Inflammatory macrophage treated with lipopolysaccharide for 1 hour (primary cell): Measurements from ENCODE around the gene PTPRD.

Experiments used
- DNase-seq, 2 donors: peaks; one replicate each; pipeline ENCODE4 v3.0.0-alpha.2; 2020 to 2022

Gene PTPRD

DNA sequence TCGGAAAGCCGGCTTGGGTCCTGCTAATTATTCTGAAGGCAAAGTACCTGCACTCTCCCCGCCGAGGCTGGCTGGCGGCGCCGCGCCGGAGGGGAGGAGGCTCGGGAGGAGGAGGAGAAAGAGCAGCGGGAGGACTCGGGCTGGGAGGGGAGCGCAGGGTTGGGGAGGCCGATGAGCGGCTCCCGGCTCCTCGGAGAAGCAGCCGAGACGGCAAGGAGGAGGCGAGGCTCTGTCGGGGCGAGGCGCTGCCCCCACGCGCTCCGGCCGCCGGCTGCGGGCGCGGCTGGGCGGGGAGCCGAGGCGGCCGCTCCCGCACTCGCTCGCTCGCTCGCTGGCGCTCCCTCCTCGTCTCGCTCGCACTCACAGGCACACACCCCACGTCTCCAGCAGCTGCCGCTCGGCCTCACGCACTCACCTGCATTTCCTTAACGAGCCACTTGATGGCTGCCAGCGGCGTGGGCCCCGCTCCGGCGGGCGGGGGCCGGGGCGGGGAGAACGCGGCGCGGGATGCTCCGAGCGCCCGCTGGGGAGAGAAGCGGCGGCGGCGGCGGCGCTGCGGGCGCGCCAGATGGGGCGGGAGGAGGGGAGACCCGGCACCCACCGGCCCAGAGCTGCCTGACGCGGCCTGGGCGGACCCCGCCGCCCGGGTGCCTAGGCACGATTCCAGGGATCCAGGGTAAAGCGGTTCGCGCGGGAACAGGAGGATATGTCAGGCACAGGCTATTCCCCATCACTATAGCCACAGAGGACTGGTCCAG, at the start of gene PTPRD:
PTPRD (minus strand) TSS at position 362 of the 758 bp plus-strand sequence.
- DNase-seq: no peak

DNA sequence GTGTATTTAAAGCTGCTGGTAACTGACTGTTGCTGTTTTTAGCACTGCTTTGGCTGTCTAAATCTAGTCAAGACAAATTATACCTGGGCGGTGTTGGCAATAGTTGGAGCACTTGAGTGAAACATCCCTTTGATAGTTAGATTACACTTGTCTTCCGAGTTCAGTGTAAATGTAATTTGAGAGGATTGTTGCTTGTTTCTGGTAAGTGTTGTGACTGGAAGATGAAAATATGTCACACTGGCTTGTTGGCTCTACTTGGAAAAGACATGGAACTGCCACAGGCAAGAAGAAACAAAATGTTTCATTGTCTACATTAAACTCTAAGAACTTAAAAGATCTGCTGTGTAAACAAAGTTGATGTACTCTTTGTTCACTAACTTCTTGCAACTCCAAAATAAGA, 49.2 kb upstream of the PTPRD start:
- no peak for DNase-seq

DNA sequence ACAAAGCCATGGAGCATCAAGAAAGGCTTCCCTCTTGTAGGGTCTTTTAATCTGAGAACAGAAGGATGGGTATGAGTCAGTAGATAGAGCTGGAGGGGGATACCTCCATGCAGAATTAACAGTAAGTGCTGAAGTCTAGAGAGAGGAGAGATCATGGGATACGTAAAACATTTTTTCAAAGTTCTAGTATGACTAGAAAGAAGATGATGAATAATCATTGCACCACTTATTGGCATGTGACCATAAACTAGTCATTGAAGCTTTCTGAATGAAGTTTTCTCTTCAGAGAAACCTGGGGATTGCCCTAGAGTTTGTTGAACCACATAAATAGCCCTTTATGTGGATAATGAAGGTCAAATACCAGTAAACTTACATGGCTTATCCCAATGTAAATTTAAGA, 48.6 kb upstream of the PTPRD start:
- no peak for DNase-seq

DNA sequence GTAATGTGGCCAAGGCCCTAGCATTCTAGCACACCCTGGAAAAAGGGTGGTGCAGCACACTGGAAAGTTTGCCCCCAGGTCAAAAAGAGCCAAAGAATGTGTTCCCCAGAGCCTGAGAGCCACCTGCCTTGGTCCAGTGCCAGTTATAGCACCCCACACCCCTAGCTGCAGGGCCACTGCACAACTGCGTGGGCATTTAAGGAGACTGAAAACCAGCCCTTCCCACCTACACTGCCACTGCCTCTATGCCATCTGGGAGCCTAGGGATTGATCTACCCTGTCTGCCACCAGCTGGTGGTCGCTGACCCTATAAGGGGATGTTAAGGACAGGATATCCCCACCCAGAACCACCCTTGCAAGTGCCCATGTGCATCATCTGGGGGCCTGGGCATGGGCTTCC, 38.2 kb upstream of the PTPRD start:
- DNase-seq: no peak

DNA sequence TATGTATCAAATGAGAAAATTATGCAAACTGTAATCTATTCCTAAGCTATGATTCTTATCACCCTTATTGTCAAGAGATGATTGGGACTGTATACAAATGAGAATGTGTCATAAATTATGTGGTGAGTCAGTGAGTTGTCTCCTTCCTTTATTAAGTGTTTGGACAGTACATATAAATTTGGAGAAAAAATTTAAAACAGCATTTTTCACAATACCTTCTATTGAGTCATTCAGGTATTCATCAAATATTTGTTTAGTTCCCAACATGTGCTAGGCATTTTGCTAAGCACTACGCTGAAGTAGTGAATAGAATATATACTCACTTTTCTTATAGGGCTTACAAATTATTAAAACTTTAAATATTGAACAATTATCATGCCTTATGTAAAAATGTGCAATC, 36.3 kb upstream of the PTPRD start:
- DNase-seq: no peak

DNA sequence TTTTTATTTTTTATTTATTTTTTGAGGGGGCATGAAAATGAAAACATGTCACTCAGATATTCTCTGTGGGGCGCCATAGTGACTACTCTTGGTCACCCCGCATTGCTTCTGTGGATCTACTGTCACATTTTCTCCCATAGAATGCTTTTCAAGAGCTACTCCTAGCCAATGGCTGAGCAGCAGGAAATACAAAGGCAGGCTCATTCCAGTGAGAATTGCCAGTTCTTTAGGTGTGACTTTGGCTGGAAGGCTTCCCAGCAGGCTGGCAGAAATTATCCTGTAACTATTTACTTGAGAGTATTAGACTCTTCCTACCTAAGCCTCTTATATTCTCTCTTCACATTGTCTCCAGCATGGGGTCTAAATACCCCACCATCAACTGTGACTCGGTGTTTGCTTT, 21.0 kb upstream of the PTPRD start:
- DNase-seq: no peak

DNA sequence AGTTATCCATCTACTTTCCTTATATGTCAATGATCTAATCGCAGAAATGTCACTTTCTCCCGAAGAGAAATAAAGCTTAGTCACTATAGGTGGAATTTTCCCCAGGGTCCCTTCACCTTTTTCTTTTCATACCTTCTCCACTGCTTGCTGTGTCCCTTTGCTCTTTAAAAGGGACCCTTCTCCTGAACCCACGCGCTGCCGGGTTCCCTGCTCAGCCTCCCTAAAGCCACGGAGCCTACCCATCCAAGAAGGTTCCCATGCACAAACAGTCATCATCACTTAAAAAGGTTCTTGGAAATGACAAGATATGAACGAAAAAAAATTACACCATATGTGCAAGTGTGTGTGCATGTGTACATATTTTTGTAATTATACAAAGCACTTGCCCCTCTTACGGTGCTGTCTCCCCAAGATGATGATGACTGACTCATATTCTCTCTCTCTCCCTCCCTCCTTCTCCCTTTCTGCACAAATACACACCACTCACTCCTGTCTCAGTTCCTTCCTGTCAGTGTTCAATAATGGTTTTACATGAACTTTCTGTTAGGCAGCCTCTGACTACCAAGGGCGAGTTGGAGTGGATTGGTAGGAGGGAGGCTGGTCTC, 1.5 kb upstream of the PTPRD start:
- no peak for DNase-seq

DNA sequence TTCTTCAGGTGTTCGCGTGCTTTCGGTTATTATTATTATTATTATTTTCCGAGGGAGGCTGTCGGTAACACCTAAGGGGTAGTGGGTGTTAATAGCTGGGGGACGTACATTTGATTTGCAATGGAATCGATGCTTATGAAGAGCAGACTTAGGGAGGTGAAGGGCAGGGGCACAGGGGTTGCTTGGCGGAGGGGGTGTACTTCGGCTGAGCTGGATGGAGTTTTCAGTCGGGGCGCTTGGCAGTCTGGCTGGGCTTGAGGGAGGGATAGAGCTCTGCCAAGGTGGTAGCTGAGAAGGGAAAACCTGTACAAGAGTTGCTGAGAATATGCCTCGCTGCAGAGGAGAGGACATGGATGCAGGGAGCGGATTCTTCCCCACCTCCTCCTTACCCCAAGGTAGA, 617 bp upstream of the PTPRD start:
- DNase-seq: no peak

DNA sequence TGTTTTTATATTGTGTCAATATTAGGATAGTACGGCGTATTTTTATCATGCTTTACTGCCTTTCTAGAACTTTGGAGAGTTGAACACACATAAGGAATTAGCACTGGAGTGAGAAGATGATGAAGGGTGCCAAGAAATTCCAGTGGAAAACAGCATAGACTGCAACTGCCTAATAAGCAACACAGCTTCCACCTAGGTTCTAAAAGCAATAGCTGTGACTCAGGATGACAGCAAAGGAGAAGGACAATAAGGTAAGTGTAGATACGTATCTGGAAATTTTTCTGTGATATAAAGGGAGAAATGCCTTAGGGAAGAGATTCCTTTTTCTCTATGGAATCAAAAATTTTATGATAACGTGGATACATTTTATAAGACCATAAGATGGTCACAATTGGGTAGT, 7.4 kb downstream of the PTPRD start:
- DNase-seq: no peak

DNA sequence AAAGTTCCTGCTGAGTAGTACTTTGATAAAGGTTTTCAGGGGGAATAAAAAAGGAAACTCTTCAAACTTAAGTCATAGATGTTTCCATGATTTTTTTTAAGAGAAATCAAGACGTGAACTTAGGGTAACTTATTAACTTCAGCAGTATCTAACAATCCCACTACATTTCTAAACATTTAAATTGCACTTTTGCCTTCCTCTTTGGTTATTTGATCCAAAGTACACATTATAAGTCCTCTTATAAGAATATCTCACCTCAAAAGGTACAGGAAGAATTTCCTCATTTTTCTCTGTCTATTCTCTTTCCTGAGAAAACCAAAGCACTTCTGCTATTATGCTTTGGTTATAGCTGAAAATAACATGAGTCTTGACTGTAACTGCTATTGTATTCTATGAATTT, 7.9 kb downstream of the PTPRD start:
- DNase-seq: no peak

DNA sequence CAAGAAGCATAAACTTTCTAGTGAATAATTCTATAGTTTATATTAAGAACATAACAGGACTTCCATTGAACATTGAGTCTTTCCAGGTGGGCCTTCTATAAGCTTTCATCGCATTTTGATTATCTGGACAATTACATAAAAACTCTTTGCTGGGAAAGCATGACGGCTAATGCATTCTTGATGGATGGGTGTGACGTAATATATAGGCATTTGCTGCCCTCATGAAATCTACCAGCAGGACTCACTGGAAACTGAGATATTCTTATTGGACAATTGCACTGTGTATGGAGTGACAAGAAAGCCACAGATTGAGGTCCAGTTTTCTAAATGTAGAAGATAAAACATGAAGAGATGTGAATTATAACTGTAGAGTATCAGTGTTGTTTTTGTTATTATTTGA, 15.0 kb downstream of the PTPRD start:
- DNase-seq: no peak

DNA sequence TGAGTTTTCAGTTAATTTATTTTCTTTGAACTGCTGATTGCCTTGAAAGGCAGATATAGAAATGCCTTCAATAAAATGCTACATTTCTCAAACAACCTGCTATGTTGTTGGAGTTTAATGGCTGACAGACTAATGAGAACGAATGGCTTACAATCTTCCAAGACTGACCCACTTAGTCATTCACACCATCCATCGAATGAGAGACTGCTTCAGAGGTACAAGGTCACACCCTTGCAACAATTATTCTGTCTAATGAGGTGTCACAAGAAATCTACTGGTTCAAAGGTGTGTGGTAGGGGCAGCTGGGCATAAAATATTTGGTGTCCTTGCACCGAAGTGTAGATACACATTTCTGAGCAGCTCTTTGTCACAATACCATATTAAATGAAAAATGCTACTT, 18.3 kb downstream of the PTPRD start:
- no peak for DNase-seq

DNA sequence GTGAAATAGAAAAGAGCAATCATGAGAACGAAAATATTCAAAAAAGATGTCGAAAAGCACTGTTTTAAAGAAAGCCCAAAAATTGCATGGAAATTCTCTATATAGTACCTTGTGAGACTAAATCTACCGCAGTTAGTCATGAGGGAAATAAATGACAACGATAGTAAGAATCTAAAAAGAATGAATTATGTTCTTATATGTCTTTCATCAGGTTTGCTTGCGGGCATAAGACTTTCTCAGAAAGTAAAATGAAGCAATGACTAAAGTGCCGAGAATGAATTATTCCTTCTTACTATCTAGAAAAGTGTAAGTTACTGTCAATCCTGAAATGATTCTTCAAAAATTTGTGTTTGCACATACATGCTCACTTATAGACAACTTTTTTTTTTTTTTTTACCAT, 26.4 kb downstream of the PTPRD start:
- no peak for DNase-seq

DNA sequence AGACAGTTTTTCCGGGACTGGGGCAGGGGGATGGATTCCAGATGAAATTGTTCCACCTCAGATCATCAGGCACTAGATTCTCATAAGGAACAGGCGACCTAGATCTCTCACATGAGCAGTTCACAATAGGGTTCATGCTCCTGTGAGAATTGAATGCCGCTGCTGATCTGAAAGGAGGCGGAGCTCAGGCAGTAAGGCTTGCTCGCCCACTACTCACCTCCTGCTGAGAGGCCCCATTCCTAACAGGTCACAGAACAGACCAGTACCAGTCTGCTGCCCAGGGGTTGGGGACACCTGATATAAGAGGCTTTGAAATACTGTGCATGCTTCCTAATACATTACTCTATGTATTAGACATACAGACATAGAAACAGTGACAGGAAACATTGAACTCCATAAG, 41.1 kb downstream of the PTPRD start:
- no peak for DNase-seq

DNA sequence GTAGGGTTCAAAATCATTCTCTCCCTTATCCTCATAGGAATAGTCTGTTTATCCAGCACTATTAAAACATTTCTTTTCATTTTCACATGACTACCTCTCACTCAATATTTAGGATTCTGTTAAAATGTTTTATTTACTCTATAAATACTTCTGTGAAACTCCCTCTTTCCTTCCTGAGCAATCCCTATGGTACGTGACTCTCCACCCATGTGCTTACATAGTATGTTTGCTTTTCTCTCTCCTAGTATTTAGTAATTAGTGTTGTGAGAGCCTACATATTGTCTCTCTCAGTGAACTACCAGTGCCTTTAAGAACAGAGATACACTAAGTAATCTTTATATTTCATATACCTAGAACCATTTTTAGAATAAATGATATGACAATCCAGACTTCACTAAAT, 46.0 kb downstream of the PTPRD start:
- no peak for DNase-seq

DNA sequence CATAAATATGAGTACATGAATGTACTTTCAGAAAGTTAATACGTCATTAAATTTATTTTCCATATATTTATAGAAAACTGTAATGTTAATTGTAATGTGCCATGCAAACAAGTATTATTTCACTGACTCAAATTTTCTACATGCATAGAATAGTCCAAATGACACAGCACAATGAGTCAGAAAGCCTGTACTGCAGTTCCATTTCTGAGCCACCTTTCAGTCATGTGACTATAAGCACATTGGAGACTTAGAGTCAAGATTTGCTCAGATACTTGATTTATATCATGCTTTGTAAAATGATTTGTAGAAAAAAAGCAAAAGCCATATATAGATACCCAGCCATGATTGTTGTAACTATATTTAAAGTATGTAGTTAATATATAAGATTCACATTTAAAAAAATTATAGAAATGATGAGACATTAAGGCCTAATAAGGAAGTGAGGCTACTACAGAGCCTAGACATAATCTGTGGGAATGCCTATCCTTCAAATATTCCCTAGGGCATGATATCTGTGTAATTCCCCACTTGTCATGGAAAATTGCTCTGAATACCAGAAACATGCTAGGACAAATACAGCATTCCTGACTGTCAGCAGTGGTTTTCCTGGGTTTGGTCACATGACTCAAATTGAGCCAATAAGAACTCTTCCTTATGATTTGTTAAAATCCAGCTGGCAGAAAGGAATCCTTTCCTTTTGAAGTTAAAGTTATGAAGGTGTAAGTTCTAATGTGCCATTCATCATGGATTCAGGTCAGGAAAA, 50.0 kb downstream of the PTPRD start:
- DNase-seq: no peak

DNA sequence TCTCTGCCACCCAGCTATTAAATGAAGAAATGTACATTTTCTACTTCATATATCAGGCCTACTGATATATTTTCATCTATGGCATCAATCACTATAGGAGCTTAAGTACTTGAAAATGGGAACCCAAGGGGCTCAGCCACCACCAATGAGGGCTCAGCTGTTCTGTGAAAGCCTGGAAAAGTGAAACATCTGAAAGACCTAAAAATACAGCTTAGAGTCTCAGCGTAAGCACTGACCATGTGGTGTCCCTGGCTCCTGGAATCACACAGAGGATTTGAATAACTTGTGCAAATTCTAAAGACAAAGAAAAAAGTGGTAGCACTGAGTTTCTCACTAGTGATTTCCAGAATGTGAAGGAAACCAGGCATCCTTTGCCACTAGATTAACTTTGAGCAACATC, 64.5 kb downstream of the PTPRD start:
- no peak for DNase-seq

DNA sequence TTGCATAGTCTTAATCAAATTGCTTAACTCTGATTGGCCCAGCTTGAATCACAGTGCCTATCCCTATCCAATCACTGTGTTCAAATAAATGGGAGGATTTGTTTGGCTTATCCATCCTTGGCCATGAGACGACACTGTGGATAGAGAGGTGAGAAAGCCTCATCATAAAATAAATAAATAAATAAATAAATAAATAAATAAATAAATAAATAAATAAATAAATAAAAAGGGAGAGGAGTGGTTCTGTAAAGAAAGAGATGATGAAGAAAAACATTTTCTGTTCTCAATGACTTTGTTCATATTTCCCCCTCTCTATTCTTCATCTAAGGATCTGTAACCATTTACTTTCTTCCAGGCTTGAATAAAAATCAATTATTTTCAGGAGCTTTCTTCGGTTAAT, 74.7 kb downstream of the PTPRD start:
- no peak for DNase-seq

DNA sequence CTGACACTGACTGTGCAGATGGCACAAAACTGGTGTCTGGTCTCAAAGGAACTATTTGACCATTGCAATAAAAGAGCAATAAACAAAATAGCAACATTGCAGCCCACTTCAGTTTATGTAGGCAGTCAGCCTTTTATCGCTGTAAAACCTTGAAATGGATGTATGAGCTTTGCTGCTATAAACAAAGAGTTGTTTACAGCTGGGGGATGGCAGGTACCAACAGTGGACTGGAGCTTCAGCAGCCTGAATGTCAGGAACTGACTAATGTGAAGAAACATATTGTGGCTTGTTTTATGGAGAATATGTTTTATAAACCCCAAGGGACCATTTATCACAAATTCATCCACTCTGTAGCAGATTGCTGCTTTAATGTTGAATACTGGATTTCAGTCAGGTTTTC, 78.0 kb downstream of the PTPRD start:
- DNase-seq: no peak

DNA sequence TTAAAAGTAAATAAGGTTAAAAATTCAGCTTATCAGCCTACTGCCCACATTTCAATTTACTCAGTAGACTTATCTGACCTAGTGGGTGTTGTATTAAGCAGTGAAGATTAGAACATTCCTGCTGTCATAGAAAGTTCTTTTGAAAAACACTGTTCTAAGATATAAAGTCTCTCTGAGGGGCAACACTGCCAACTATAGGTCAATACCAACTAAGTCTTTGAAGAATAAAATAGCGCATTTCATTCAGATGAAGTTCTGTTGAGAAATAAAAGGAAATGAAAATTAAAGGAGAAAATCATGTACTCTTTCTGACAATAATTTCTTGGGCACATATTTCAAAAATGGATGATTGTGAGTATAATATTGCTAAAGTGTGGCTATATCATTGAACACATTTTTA, 86.8 kb downstream of the PTPRD start:
- no peak for DNase-seq

DNA sequence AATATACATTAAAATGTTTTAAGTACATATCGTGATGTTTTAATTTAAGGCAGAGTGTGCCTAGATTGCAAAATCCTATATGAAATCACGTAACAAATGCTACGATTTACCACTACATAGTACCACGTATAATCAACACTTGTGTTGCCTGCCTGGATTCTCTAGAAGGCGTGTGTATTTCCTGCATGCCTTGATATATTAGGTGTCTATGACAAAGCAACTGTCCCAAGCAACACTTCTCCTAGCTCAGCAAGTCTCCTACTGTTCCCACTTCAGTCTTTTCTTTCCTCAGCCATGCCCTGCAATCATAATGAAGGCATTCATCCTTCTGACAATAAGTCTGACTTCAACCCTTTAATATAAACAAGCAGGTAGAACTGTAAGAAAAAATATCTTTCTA, 89.6 kb downstream of the PTPRD start:
- no peak for DNase-seq

DNA sequence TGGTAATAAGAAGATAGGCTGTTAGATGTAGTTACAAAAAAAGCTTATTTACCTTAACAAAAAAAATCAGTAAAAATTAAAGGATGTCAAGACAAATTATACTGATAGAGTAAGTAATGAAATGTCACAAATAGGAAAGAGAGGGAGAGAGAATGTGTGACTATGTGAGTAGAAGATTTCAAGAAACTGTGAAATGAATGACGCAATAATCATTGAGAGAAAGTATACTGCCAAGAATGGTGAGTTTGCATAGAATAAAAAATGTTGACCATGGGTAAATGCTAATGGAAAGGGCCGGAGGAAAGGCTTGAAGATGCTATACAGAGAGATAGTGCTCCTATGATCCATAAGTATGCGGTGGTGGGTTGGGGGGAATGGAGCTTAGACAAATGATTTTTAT, 100.7 kb downstream of the PTPRD start:
- no peak for DNase-seq

DNA sequence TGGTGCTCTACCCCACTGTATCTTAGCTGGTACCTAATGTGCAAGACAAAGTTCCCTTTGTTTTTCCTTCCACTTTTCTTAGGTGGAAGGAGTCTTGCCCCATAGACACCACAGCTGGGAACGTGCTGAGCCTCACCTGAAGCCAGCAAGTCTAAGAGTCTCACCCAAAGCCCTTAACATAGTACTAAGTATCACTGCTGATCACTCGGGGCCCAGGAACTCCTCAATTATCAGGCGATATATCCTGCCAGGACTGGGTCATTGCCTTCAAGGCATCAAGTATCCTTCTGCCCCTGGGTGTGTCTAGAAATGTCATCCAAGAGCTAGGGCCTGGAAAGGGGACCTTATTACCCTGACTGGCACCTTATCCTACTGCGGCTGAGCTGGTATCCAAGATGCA, 123.9 kb downstream of the PTPRD start:
- DNase-seq: no peak

DNA sequence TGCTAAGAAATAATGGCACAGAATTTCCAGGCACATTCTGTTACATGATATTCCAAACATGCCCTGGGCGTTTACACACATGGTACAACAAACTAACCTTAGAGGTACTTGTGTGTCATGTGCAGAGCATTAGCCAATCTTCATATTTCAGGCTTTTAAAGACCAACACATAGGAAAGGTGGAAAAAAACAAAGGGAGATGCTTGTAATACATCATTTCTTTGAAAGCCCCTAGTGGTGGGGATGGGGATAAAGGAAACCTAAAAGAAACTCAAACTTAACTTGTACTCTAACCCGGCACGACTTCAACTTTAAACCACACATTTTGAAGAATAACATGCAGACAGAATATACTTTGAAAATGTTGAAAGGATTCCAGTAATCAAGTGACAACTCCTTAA, 133.6 kb downstream of the PTPRD start:
- DNase-seq: no peak
